Peyer's patch (tissue), 4 donors: ENCODE results near the gene CNTNAP4. TPM values are rescaled to one million over a fixed set of nuclear protein-coding genes. Genes with fewer than 3 reads are reported as not detected.

ENCODE experiments used
- DNase-seq, 3 donors: peaks; one replicate each; pipeline ENCODE4 v3.0.0-alpha.2; 2017 to 2019
- H3K27ac ChIP-seq, 4 donors: fragments of 200-600 bp; sonication (generic); one replicate each; pipeline ENCODE4 v1.5.1; 2016 to 2019
- H3K27me3 ChIP-seq, 2 donors: fragments of 200-600 bp; sonication (generic); one replicate each; pipeline ENCODE4 v1.5.1; 2019
- H3K36me3 ChIP-seq, 3 donors: fragments of 200-600 bp; sonication (generic); one replicate each; pipeline ENCODE4 v1.5.1; 2016 to 2019
- H3K4me1 ChIP-seq, 4 donors: fragments of 200-600 bp; sonication (generic); one replicate each; pipeline ENCODE4 v1.5.1; 2016 to 2019
- H3K4me3 ChIP-seq, 4 donors: fragments of 200-600 bp; sonication (generic); 1 replicate in 3 of 4; 2 replicates in 1 of 4; pipeline ENCODE4 v1.5.1; 2016 to 2019; ENCODE audit warnings: mild to moderate bottlenecking in 1 of 4
- H3K9me3 ChIP-seq, 4 donors: fragments of 200-600 bp; sonication (generic); one replicate each; pipeline ENCODE4 v1.5.1; 2016 to 2019; ENCODE audit warnings: mild to moderate bottlenecking in 1 of 4
- POLR2A ChIP-seq, 2 donors: fragments of 450-650 bp; IDR thresholded peaks; one replicate each; pipeline ENCODE4 v1.5.1; 2017; ENCODE audit warnings: antibody characterized with exemption in 2 of 2, mild to moderate bottlenecking in 2 of 2, moderate library complexity in 2 of 2
- total RNA-seq, 4 donors: library from RNA; depleted of rRNA; stranded (reverse); fragments of >200 nt; gene quantifications; one replicate each; pipeline ENCODE4 v1.1.0, GENCODE V29; 2016
- TF ChIP-seq, protein P1 (sequence below), 6 experiments: fragments of 450-650 bp in 4 of 6; fragments of 200-600 bp in 2 of 6; sonication (generic) in 1 of 6; IDR thresholded peaks; one replicate each; pipeline ENCODE4 v1.5.1; 2017 to 2019; ENCODE audit warnings: antibody characterized with exemption in 6 of 6, mild to moderate bottlenecking in 3 of 6, moderate library complexity in 1 of 6

CNTNAP4 gene
- not detected for total RNA-seq

DNA sequence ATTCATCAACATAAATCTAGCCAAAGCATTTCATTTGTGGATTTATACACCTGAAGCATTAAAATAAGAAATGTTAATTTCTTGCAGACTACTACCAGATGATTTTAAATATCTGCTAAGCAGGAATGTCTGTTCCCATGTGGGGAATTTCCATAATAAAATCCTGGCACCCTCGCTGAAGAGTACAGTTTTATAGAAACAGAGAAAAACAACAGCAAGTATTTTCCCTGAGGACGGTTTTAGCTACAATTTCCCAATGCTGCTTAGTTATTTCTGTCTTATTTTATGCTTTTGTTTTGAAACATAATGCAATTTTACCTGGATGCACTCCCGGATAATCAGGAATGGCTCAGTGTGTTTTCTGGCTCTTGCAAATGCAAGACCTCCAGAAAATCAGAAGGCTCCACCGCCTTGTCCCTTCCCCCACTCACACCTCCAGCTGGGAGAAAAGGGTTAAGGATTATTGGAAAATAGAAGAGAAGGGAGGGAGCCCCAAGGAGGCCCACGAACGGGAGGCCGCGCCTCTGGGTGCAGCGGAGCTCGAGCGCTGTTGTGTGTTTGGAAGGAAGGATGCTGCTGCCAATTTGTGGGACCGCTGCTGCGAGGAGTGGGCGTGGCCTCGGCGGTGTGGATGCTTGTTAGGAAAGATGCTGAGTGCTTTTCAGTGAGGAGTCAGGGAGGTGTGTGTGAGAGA lies at the start of gene CNTNAP4:
Gene CNTNAP4 (plus strand): TSS at position 657 of the 694 bp plus-strand sequence. CDS start 262 bp downstream, outside the sequence.
- no peak within 1 kb of the TSS for H3K4me3 ChIP-seq
- H3K27me3 ChIP-seq, result no peaks in the 10 kb centered on the region
- no peak within 1 kb of the TSS for H3K27ac ChIP-seq
- no peaks in the 10 kb centered on the region for H3K9me3 ChIP-seq
- TF ChIP-seq, protein P1, sequence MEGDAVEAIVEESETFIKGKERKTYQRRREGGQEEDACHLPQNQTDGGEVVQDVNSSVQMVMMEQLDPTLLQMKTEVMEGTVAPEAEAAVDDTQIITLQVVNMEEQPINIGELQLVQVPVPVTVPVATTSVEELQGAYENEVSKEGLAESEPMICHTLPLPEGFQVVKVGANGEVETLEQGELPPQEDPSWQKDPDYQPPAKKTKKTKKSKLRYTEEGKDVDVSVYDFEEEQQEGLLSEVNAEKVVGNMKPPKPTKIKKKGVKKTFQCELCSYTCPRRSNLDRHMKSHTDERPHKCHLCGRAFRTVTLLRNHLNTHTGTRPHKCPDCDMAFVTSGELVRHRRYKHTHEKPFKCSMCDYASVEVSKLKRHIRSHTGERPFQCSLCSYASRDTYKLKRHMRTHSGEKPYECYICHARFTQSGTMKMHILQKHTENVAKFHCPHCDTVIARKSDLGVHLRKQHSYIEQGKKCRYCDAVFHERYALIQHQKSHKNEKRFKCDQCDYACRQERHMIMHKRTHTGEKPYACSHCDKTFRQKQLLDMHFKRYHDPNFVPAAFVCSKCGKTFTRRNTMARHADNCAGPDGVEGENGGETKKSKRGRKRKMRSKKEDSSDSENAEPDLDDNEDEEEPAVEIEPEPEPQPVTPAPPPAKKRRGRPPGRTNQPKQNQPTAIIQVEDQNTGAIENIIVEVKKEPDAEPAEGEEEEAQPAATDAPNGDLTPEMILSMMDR (IDR thresholded peaks at IDR 0.05), result no peak
- TF ChIP-seq POLR2A (IDR thresholded peaks at IDR 0.05), result no peak
- H3K4me1 ChIP-seq, result no peaks in the 10 kb centered on the region
- no peaks in the 10 kb centered on the region for H3K36me3 ChIP-seq
- no peak for DNase-seq

DNA sequence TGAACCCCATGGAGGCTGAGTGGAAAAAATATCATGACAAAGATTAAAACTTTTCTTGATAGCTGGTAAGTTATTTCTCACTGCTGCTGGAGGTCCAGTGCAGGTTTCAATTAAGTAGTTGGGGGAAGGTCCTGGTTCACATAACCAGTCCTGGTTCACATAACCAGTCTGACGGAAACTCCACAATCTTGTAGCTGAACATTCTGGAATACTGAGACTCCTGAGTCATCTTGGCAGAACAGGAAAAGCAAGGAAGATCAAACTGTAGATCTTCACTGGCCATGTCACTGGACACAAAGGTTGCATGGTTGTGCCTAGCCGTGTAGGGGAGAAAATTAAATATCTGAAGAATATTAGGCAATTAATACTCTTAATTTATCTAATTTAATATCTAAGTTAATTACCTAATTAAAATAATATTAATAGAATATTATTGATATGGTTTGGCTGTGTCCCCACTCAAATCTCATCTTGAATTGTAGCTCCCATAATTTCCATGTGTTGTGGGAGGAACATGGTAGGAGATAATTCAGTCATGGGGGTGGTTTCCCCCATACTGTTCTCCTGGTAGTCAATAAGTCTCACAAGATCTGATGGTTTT lies 48.6 kb upstream of the CNTNAP4 start:
- no peaks in the 10 kb centered on the region for H3K27me3 ChIP-seq
- TF ChIP-seq POLR2A (IDR thresholded peaks at IDR 0.05), result no peak
- TF ChIP-seq, protein P1 (IDR thresholded peaks at IDR 0.05), result no peak
- H3K4me1 ChIP-seq, result no peaks in the 10 kb centered on the region
- H3K4me3 ChIP-seq, result no peak overlapping the region
- DNase-seq, result no peak
- no peaks in the 10 kb centered on the region for H3K36me3 ChIP-seq
- H3K9me3 ChIP-seq, result no peaks in the 10 kb centered on the region
- H3K27ac ChIP-seq, result no peak overlapping the region

DNA sequence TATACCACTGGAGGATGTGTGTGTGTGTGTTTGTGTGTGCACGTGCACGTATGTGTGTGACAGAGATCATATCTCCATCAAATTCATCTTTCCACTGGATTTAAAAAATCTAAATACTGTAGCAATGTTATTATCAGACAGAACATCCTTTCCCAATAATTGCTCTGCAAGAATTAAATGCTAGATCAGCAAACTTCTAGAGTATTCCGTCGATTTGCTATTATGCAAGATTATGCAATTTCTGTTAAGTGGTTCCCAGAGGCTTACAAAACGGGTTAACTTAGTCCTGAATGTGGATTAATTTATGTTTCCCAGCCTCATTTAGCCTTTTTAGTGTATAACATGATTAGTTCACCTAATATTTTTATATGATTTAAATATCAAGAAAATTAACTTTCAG lies 44.5 kb upstream of the CNTNAP4 start:
- Histone ChIP-seq H3K27ac (no peak overlapping the region), H3K27me3 (no peaks in the 10 kb centered on the region), H3K4me3 (no peak overlapping the region), H3K9me3 (no peaks in the 10 kb centered on the region), H3K4me1 (no peaks in the 10 kb centered on the region), H3K36me3 (no peaks in the 10 kb centered on the region)
- DNase-seq, result no peak
- TF ChIP-seq POLR2A (IDR thresholded peaks at IDR 0.05), result no peak
- TF ChIP-seq, protein P1 (IDR thresholded peaks at IDR 0.05), result no peak

DNA sequence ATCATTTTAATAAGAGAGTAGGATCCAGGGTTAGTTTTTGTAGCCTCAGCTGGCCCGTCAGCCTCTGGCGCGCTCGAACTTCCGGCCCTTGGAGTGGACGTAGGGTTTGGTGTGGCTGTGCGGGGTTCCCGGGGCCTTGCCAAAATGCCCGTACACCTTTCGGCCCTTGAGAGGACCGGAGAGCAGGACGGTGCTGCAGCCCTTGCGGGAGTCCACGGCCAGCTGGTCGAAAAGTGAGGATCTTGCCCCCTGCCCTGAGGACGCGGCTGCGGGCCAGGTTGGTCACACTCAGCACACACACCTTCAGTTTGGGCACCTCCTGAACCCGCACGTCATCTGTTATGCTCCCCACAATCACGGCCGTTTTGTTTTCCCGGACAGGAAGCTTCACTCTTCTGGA lies 42.2 kb upstream of the CNTNAP4 start:
- Histone ChIP-seq H3K4me1 (no peaks in the 10 kb centered on the region), H3K36me3 (no peaks in the 10 kb centered on the region), H3K27me3 (no peaks in the 10 kb centered on the region), H3K4me3 (no peak overlapping the region), H3K27ac (no peak overlapping the region), H3K9me3 (no peaks in the 10 kb centered on the region)
- no peak for DNase-seq
- no peak for TF ChIP-seq POLR2A (IDR thresholded peaks at IDR 0.05)
- TF ChIP-seq, protein P1 (IDR thresholded peaks at IDR 0.05), result no peak

DNA sequence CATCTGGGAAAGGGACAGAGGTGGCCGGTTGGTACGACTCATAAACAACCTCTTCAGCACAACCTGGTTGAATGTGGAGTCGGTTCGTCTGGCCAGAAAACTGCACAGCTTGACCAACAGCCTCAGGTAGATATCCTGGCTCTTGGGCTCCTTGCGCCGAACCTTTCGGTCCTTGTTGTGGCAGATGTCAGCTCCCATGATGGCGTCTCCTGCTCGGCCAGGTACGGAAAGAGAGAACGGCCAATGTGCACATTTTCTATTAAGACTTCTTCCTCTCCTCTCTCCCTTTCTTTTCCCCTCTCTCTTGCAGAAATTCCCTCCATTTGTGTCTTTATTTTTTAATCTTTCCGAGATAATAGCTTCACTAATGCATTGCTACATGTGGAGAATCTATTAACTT lies 41.8 kb upstream of the CNTNAP4 start:
- Histone ChIP-seq H3K27ac (no peak overlapping the region), H3K4me1 (no peaks in the 10 kb centered on the region), H3K36me3 (no peaks in the 10 kb centered on the region), H3K4me3 (no peak overlapping the region), H3K27me3 (no peaks in the 10 kb centered on the region), H3K9me3 (no peaks in the 10 kb centered on the region)
- TF ChIP-seq, protein P1 (IDR thresholded peaks at IDR 0.05), result no peak
- no peak for TF ChIP-seq POLR2A (IDR thresholded peaks at IDR 0.05)
- no peak for DNase-seq
